Activated CD4-positive, alpha-beta T cell treated with anti-CD3 and anti-CD28 coated beads for 4 hours (primary cell): ENCODE measurements around the gene MAGI1.

ENCODE experiments used
- DNase-seq, 2 donors: peaks; one replicate each; pipeline ENCODE4 v3.0.0-alpha.2; 2020

The MAGI1 gene

GRCh38 chr3:65971293-65972252 lies 67.1 kb downstream of the MAGI1 start:
- DNase-seq: no peak

- DNase-seq: no peak
Measured at GRCh38 chr3:65968996-65969395, 69.7 kb downstream of the MAGI1 start.

GRCh38 chr3:65967451-65967850 lies 71.3 kb downstream of the MAGI1 start:
- no peak for DNase-seq

GRCh38 chr3:65964838-65965237 lies 73.9 kb downstream of the MAGI1 start:
- DNase-seq: no peak

GRCh38 chr3:65963787-65964677 lies 74.7 kb downstream of the MAGI1 start:
- DNase-seq: no peak

- DNase-seq: no peak
Measured at GRCh38 chr3:65961733-65962132, 77.0 kb downstream of the MAGI1 start.

GRCh38 chr3:65961128-65961527 lies 77.6 kb downstream of the MAGI1 start:
- DNase-seq: no peak

GRCh38 chr3:65960087-65960486 lies 78.6 kb downstream of the MAGI1 start:
- no peak for DNase-seq

- DNase-seq: no peak
Measured at GRCh38 chr3:65958216-65958615, 80.5 kb downstream of the MAGI1 start.

- DNase-seq: no peak
Measured at GRCh38 chr3:65955792-65956477, 82.8 kb downstream of the MAGI1 start.

GRCh38 chr3:65953881-65954733 lies 84.6 kb downstream of the MAGI1 start:
- no peak for DNase-seq

GRCh38 chr3:65953301-65953812 lies 85.4 kb downstream of the MAGI1 start:
- no peak for DNase-seq

GRCh38 chr3:65952842-65953241 lies 85.9 kb downstream of the MAGI1 start:
- no peak for DNase-seq

- DNase-seq: no peak
Measured at GRCh38 chr3:65951836-65952505, 86.7 kb downstream of the MAGI1 start.

GRCh38 chr3:65950340-65951326 lies 88.1 kb downstream of the MAGI1 start:
- DNase-seq: no peak

GRCh38 chr3:65948841-65949573 lies 89.7 kb downstream of the MAGI1 start:
- no peak for DNase-seq

GRCh38 chr3:65946438-65946837 lies 92.3 kb downstream of the MAGI1 start:
- DNase-seq: no peak

GRCh38 chr3:65945953-65946352 lies 92.8 kb downstream of the MAGI1 start:
- no peak for DNase-seq

- no peak for DNase-seq
Measured at GRCh38 chr3:65945480-65945879, 93.2 kb downstream of the MAGI1 start.
